Glutamatergic neuron (in vitro differentiated cells): ENCODE measurements around the gene RASSF8. TPM values are rescaled to one million over a fixed set of nuclear protein-coding genes. Genes with fewer than 3 reads are reported as not detected.

Experiments used
- DNase-seq: peaks from one replicate; pipeline ENCODE4 v3.0.0; 2022
- H3K27ac Mint-ChIP-seq: one replicate; pipeline ENCODE4 v1.8.0; 2020; ENCODE audit warnings: mild to moderate bottlenecking, mixed read lengths, inconsistent platforms; ENCODE audit not compliant: unreplicated experiment
- H3K27me3 Mint-ChIP-seq: one replicate; pipeline ENCODE4 v1.8.0; 2020; ENCODE audit warnings: mild to moderate bottlenecking, moderate library complexity, mixed read lengths, inconsistent platforms; ENCODE audit not compliant: unreplicated experiment
- H3K36me3 Mint-ChIP-seq: one replicate; pipeline ENCODE4 v1.8.0; 2020; ENCODE audit warnings: mild to moderate bottlenecking, mixed read lengths, inconsistent platforms; ENCODE audit not compliant: unreplicated experiment
- H3K4me1 Mint-ChIP-seq: one replicate; pipeline ENCODE4 v1.8.0; 2020; ENCODE audit warnings: mild to moderate bottlenecking, low read depth, mixed read lengths, inconsistent platforms; ENCODE audit not compliant: unreplicated experiment
- H3K4me3 Mint-ChIP-seq: one replicate; pipeline ENCODE4 v1.8.0; 2020; ENCODE audit warnings: mild to moderate bottlenecking, mixed read lengths, inconsistent platforms; ENCODE audit not compliant: unreplicated experiment
- H3K9me3 Mint-ChIP-seq: one replicate; pipeline ENCODE4 v1.8.0; 2020; ENCODE audit warnings: mild to moderate bottlenecking, moderate library complexity, mixed read lengths, inconsistent platforms; ENCODE audit not compliant: unreplicated experiment
- CTCF ChIP-seq: fragments of 200-600 bp; sonication (generic); IDR thresholded peaks from one replicate; pipeline ENCODE4 v1.5.0; 2021; ENCODE audit not compliant: partially characterized antibody, unreplicated experiment
- total RNA-seq: library from RNA; stranded (reverse); fragmentation: NEBNext Ultra II Directional; extraction: Animal tissue kit (Norgen Biotek cat#: 25700); gene quantifications from one replicate; pipeline ENCODE4 v1.2.1, GENCODE V29; 2021; ENCODE audit not compliant: unreplicated experiment

The RASSF8 gene
- total RNA-seq, 1 donor from 2014 or later, result 41.3 TPM

- H3K4me1 Mint-ChIP-seq, result no peaks in the 10 kb centered on the region
- no peaks in the 10 kb centered on the region for H3K36me3 Mint-ChIP-seq
- DNase-seq, result no peak
- H3K4me3 Mint-ChIP-seq, result no peak overlapping the region
- H3K27ac Mint-ChIP-seq, result no peak overlapping the region
- H3K9me3 Mint-ChIP-seq, result peaks cover 2% of the 10 kb centered on the region
- no peaks in the 10 kb centered on the region for H3K27me3 Mint-ChIP-seq
- no peak for TF ChIP-seq CTCF
Measured at GRCh38 chr12:25997201-25997963, 38.9 kb downstream of the RASSF8 start.

GRCh38 chr12:26000898-26001297 is 42.4 kb downstream of the RASSF8 start:
- no peak overlapping the region for H3K4me3 Mint-ChIP-seq
- no peaks in the 10 kb centered on the region for H3K27me3 Mint-ChIP-seq
- H3K4me1 Mint-ChIP-seq, result no peaks in the 10 kb centered on the region

GRCh38 chr12:26001530-26001929 is 43.0 kb downstream of the RASSF8 start:
- peaks cover 6% of the 10 kb centered on the region for H3K36me3 Mint-ChIP-seq

More at GRCh38 chr12:26000898-26001297, 42.4 kb downstream of the RASSF8 start:
- Mint-ChIP-seq H3K27ac (no peak overlapping the region), H3K9me3 (peaks cover 5% of the 10 kb centered on the region), H3K36me3 (peaks cover 6% of the 10 kb centered on the region)
- no peak for TF ChIP-seq CTCF
- DNase-seq, result no peak

GRCh38 chr12:26003065-26003464 is 44.6 kb downstream of the RASSF8 start:
- Mint-ChIP-seq H3K27ac (no peak overlapping the region), H3K36me3 (peaks cover 6% of the 10 kb centered on the region), H3K27me3 (no peaks in the 10 kb centered on the region), H3K9me3 (peaks cover 5% of the 10 kb centered on the region), H3K4me3 (no peak overlapping the region), H3K4me1 (no peaks in the 10 kb centered on the region)
- no peak for TF ChIP-seq CTCF
- no peak for DNase-seq

More at GRCh38 chr12:26001530-26001929, 43.0 kb downstream of the RASSF8 start:
- Mint-ChIP-seq H3K4me1 (no peaks in the 10 kb centered on the region), H3K27ac (no peak overlapping the region), H3K9me3 (peaks cover 5% of the 10 kb centered on the region), H3K4me3 (no peak overlapping the region), H3K27me3 (no peaks in the 10 kb centered on the region)
- DNase-seq, result no peak
- TF ChIP-seq CTCF, result no peak

- no peak overlapping the region for H3K27ac Mint-ChIP-seq
- peaks cover 3% of the 10 kb centered on the region for H3K9me3 Mint-ChIP-seq
- H3K27me3 Mint-ChIP-seq, result no peaks in the 10 kb centered on the region
- DNase-seq, result no peak
- H3K36me3 Mint-ChIP-seq, result peaks cover 6% of the 10 kb centered on the region
- H3K4me1 Mint-ChIP-seq, result peaks cover 13% of the 10 kb centered on the region
- TF ChIP-seq CTCF, result no peak
- no peak overlapping the region for H3K4me3 Mint-ChIP-seq
Measured at GRCh38 chr12:26007566-26007965, 49.1 kb downstream of the RASSF8 start.
